ENCODE measurements around the gene CEACAM5. TPM values are rescaled to one million over a fixed set of nuclear protein-coding genes. Genes with fewer than 3 reads are reported as not detected.

The CEACAM5 gene
- total and polyA plus RNA-seq, 4 donors, result 0.02 TPM; not detected in 3

- TF ChIP-seq FOXA1 (IDR thresholded peaks at IDR 0.05) (no peak), RAD21 (IDR thresholded peaks at IDR 0.05) (no peak), ZBTB33 (IDR thresholded peaks at IDR 0.05) (no peak), NR2F2 (IDR thresholded peaks at IDR 0.05) (no peak), CTCF (IDR thresholded peaks at IDR 0.05; ENCODE audit: low read depth, low read length, missing input control) (no peak), SP1 (IDR thresholded peaks at IDR 0.05) (no peak), REST (IDR thresholded peaks at IDR 0.05) (no peak), RXRA (IDR thresholded peaks at IDR 0.05) (no peak), HNF4G (IDR thresholded peaks at IDR 0.05) (no peak), HNF4A (conservative IDR thresholded peaks at IDR 0.05) (no peak), YY1 (IDR thresholded peaks at IDR 0.05) (no peak), ATF3 (IDR thresholded peaks at IDR 0.05) (no peak), FOXA2 (IDR thresholded peaks at IDR 0.05) (no peak), MAX (IDR thresholded peaks at IDR 0.05) (no peak)
- DNase-seq (ENCODE audit: low spot score), result no peak
- H3K27ac ChIP-seq (ENCODE audit: low read depth in 1 of 2, low read length in 2 of 2), result no peak overlapping the region
These were observed 61.2 kb downstream of the CEACAM5 start for GRCh38 chr19:41769608-41770007.

GRCh38 chr19:41771410-41771809, 63.0 kb downstream of the CEACAM5 start:
- 88% methylated on average over 2 of the region's 2 CpGs for WGBS
- DNase-seq (ENCODE audit: low spot score), result no peak
- Histone ChIP-seq H3K9me3 (ENCODE audit: control insufficient read depth in 4 of 4, low read length in 3 of 4) (no peaks in the 10 kb centered on the region), H3K9ac (ENCODE audit: low read depth in 1 of 2, low read length in 2 of 2) (no peak overlapping the region), H3K4me3 (ENCODE audit: low read depth in 1 of 3, low read length in 3 of 3) (no peak overlapping the region), H3K27me3 (ENCODE audit: control insufficient read depth in 4 of 4, insufficient read depth in 4 of 4, low read length in 3 of 4) (peaks cover 0 to 8% (median 0%) of the 10 kb centered on the region in 4 donors), H3K27ac (ENCODE audit: low read depth in 1 of 2, low read length in 2 of 2) (no peak overlapping the region), H3K4me1 (ENCODE audit: control insufficient read depth in 4 of 4, insufficient read depth in 4 of 4, low read length in 3 of 4) (no peaks in the 10 kb centered on the region), H3K36me3 (ENCODE audit: control insufficient read depth in 4 of 4, insufficient read depth in 3 of 4, low read depth in 1 of 4, low read length in 3 of 4) (no peaks in the 10 kb centered on the region)
- TF ChIP-seq ATF3 (IDR thresholded peaks at IDR 0.05) (no peak), HNF4A (conservative IDR thresholded peaks at IDR 0.05) (no peak), FOXA1 (IDR thresholded peaks at IDR 0.05) (no peak), RXRA (IDR thresholded peaks at IDR 0.05) (no peak), GABPA (IDR thresholded peaks at IDR 0.05 in 1 of 2, conservative IDR thresholded peaks at IDR 0.05 in 1 of 2) (no peak), ZBTB33 (IDR thresholded peaks at IDR 0.05) (no peak), NR2F2 (IDR thresholded peaks at IDR 0.05) (no peak), TAF1 (conservative IDR thresholded peaks at IDR 0.05) (no peak), CTCF (IDR thresholded peaks at IDR 0.05; ENCODE audit: low read depth, low read length, missing input control) (no peak), EGR1 (IDR thresholded peaks at IDR 0.05; ENCODE audit: low read depth in 2 of 2) (no peak)

More at GRCh38 chr19:41769608-41770007, 61.2 kb downstream of the CEACAM5 start:
- Histone ChIP-seq H3K27me3 (ENCODE audit: control insufficient read depth in 4 of 4, insufficient read depth in 4 of 4, low read length in 3 of 4) (peaks cover 0 to 11% (median 0%) of the 10 kb centered on the region in 4 donors), H3K4me1 (ENCODE audit: control insufficient read depth in 4 of 4, insufficient read depth in 4 of 4, low read length in 3 of 4) (no peaks in the 10 kb centered on the region), H3K9ac (ENCODE audit: low read depth in 1 of 2, low read length in 2 of 2) (no peak overlapping the region), H3K36me3 (ENCODE audit: control insufficient read depth in 4 of 4, insufficient read depth in 3 of 4, low read depth in 1 of 4, low read length in 3 of 4) (no peaks in the 10 kb centered on the region), H3K4me3 (ENCODE audit: low read depth in 1 of 3, low read length in 3 of 3) (no peak overlapping the region), H3K9me3 (ENCODE audit: control insufficient read depth in 4 of 4, low read length in 3 of 4) (peaks cover 0 to 3% (median 0%) of the 10 kb centered on the region in 4 donors)
- 82% methylated on average over 4 of the region's 4 CpGs for WGBS
